OCI-LY1 (cell line): ENCODE data around the gene GPHB5.

Experiments
- EZH2 ChIP-seq: fragments of 200-600 bp; sonication (generic), shearing (Covaris generic); IDR thresholded peaks from 2 replicates; pipeline ENCODE4 v1.8.0; 2017; ENCODE audit warnings: borderline replicate concordance, mixed run types, mild to moderate bottlenecking, antibody characterized with exemption, low read length, moderate library complexity, mixed read lengths
- TF ChIP-seq, protein P1 (sequence below): fragments of 200-600 bp; sonication (generic), shearing (Covaris generic); IDR thresholded peaks from 2 replicates; pipeline ENCODE4 v1.5.1; 2017; ENCODE audit warnings: mild to moderate bottlenecking, antibody characterized with exemption, low read length, moderate library complexity, mixed read lengths

GRCh38 chr14:63275611-63276010, 43.1 kb downstream of the GPHB5 start:
- no peak for TF ChIP-seq EZH2
- TF ChIP-seq, protein P1, sequence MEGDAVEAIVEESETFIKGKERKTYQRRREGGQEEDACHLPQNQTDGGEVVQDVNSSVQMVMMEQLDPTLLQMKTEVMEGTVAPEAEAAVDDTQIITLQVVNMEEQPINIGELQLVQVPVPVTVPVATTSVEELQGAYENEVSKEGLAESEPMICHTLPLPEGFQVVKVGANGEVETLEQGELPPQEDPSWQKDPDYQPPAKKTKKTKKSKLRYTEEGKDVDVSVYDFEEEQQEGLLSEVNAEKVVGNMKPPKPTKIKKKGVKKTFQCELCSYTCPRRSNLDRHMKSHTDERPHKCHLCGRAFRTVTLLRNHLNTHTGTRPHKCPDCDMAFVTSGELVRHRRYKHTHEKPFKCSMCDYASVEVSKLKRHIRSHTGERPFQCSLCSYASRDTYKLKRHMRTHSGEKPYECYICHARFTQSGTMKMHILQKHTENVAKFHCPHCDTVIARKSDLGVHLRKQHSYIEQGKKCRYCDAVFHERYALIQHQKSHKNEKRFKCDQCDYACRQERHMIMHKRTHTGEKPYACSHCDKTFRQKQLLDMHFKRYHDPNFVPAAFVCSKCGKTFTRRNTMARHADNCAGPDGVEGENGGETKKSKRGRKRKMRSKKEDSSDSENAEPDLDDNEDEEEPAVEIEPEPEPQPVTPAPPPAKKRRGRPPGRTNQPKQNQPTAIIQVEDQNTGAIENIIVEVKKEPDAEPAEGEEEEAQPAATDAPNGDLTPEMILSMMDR, result no peak
